ENCODE measurements around the gene ITGA1.

DNA sequence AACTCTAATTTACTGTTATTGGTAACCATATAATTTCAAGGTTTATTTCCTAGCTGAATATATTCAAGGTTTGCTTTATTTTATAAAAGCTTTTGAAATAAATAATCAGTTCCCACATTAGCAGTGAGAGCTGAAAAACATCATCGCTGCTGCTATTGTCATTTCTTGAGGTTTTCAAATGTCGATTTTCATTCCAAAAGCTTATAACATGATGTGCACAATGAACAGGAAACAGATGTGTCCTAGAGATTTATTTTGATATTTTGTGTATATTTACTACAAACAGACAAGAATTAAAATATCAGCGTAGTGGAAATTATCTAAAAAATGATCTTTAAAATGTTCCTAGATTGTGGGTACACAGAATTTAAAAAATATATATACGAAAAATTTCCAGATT lies 10.5 kb upstream of the ITGA1 start:
- TF ChIP-seq, protein P1, sequence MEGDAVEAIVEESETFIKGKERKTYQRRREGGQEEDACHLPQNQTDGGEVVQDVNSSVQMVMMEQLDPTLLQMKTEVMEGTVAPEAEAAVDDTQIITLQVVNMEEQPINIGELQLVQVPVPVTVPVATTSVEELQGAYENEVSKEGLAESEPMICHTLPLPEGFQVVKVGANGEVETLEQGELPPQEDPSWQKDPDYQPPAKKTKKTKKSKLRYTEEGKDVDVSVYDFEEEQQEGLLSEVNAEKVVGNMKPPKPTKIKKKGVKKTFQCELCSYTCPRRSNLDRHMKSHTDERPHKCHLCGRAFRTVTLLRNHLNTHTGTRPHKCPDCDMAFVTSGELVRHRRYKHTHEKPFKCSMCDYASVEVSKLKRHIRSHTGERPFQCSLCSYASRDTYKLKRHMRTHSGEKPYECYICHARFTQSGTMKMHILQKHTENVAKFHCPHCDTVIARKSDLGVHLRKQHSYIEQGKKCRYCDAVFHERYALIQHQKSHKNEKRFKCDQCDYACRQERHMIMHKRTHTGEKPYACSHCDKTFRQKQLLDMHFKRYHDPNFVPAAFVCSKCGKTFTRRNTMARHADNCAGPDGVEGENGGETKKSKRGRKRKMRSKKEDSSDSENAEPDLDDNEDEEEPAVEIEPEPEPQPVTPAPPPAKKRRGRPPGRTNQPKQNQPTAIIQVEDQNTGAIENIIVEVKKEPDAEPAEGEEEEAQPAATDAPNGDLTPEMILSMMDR (IDR thresholded peaks at IDR 0.05; ENCODE audit: insufficient read depth, low read length), result no peak
- TF ChIP-seq, protein P2, sequence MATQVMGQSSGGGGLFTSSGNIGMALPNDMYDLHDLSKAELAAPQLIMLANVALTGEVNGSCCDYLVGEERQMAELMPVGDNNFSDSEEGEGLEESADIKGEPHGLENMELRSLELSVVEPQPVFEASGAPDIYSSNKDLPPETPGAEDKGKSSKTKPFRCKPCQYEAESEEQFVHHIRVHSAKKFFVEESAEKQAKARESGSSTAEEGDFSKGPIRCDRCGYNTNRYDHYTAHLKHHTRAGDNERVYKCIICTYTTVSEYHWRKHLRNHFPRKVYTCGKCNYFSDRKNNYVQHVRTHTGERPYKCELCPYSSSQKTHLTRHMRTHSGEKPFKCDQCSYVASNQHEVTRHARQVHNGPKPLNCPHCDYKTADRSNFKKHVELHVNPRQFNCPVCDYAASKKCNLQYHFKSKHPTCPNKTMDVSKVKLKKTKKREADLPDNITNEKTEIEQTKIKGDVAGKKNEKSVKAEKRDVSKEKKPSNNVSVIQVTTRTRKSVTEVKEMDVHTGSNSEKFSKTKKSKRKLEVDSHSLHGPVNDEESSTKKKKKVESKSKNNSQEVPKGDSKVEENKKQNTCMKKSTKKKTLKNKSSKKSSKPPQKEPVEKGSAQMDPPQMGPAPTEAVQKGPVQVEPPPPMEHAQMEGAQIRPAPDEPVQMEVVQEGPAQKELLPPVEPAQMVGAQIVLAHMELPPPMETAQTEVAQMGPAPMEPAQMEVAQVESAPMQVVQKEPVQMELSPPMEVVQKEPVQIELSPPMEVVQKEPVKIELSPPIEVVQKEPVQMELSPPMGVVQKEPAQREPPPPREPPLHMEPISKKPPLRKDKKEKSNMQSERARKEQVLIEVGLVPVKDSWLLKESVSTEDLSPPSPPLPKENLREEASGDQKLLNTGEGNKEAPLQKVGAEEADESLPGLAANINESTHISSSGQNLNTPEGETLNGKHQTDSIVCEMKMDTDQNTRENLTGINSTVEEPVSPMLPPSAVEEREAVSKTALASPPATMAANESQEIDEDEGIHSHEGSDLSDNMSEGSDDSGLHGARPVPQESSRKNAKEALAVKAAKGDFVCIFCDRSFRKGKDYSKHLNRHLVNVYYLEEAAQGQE (IDR thresholded peaks at IDR 0.05; ENCODE audit: insufficient replicate concordance, low read depth), result no peak
- TF ChIP-seq POLR2AphosphoS5 (IDR thresholded peaks at IDR 0.05; ENCODE audit: low read depth), result no peak
- TF ChIP-seq SPI1 (IDR thresholded peaks at IDR 0.05; ENCODE audit: borderline replicate concordance, low read depth), result no peak
